Measurements from ENCODE around the gene UBE2L3. TPM values are rescaled to one million over a fixed set of nuclear protein-coding genes. Genes with fewer than 3 reads are reported as not detected.

Gene UBE2L3
- total and polyA plus RNA-seq, 2 donors, result 39.4 to 50.1 TPM

DNA sequence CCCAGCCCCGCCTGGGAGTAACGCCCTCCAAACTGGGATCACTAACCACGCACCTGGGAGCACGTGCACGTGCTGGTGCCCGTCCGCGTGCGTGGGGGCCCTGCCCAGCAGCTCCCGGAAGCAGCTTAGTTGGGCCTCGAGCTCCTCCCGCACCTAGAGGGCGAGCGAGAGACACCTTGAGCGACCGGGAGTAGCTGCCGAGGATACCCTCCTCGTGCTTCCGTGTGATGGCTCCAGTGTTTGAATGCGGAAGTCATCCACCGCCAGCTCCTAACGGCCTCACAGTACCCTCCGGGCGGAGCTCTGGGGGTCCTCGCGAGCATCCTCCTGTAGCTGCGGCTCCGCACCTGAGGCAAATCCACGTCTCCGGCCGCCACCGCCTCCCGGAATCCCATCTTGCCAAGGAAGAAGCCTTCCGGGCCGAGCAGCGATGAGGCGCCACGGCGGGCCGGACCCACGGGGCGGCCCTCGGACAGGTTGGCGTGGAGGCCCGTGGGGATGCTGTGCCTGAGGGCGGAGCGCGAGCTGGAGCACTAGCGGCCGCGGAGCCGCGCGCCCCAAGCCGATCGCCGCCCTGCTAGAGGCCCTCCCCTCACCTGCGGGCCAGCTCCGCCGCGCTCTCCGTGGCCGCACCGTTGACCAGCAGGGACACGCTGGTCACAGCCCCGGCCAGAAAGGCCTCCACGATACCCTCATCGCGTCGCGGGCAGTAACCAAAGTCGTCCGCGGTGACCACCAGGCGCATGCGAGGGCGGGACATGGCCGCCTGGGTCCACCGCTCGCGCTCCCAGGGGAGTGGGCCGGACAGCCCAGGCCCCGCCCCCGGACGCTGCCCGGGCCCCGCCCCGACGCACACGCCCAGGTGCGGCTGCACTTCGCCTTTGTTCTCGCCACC is 62.0 kb downstream of the UBE2L3 start, which contains the start of gene YDJC:
TSS of gene YDJC (minus strand) at position 768 of the 895 bp plus-strand sequence. CDS start at position 760, 8 bp downstream.
- WGBS, result under 1% methylated on average over 93 of the region's 93 CpGs
- Histone ChIP-seq H3K4me1 (ENCODE audit: control insufficient read depth in 2 of 2, insufficient read depth in 2 of 2, low read length in 2 of 2) (peaks cover 11 to 22% of the 10 kb centered on the region in 2 donors), H3K36me3 (ENCODE audit: control insufficient read depth in 2 of 2, insufficient read depth in 2 of 2, low read length in 1 of 2) (peaks cover 17 to 32% of the 10 kb centered on the region in 2 donors), H3K9me3 (ENCODE audit: control insufficient read depth in 2 of 2, insufficient read depth in 1 of 2, low read length in 1 of 2) (peaks cover 0 to 9% of the 10 kb centered on the region in 2 donors), H3K27ac (ENCODE audit: low read depth in 1 of 2, low read length in 1 of 2) (peak within 1 kb of the TSS; percentile 89 to 92), H3K4me3 (ENCODE audit: low read length in 2 of 2) (peak within 1 kb of the TSS; percentile 92 to 98), H3K27me3 (ENCODE audit: control insufficient read depth in 2 of 2, insufficient read depth in 1 of 2, low read length in 1 of 2) (no peaks in the 10 kb centered on the region)
- peak; percentile 83 to 97 (median 90) for DNase-seq (ENCODE audit: low read depth in 6 of 9, low spot score in 9 of 9)

DNA sequence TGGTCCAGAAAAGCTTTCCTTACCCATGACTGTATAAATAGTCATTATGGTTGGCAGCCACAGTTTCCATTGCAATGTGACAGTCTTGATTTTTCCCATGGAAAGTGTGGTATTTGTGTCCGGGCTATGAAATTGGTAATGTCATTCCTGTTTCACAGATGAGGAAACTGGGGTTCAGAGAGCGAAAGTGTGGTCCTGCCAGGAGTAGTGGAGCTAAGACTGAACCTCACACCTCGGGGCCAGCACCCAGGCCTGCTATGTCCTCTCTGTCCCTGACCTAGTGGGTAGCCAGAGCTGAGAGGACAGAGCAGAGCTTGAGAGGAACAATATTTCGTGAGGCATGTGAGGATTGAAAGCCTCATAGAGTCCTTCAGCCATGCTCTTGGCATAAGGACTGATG is 63.5 kb downstream of the UBE2L3 start:
- Histone ChIP-seq H3K36me3 (ENCODE audit: control insufficient read depth in 2 of 2, insufficient read depth in 2 of 2, low read length in 1 of 2) (peaks cover 11 to 23% of the 10 kb centered on the region in 2 donors), H3K9me3 (ENCODE audit: control insufficient read depth in 2 of 2, insufficient read depth in 1 of 2, low read length in 1 of 2) (peaks cover 0 to 9% of the 10 kb centered on the region in 2 donors), H3K4me3 (ENCODE audit: low read length in 2 of 2) (no peak overlapping the region), H3K4me1 (ENCODE audit: control insufficient read depth in 2 of 2, insufficient read depth in 2 of 2, low read length in 2 of 2) (peaks cover 11 to 22% of the 10 kb centered on the region in 2 donors), H3K27ac (ENCODE audit: low read depth in 1 of 2, low read length in 1 of 2) (no peak overlapping the region), H3K27me3 (ENCODE audit: control insufficient read depth in 2 of 2, insufficient read depth in 1 of 2, low read length in 1 of 2) (no peaks in the 10 kb centered on the region)
- DNase-seq (ENCODE audit: low read depth in 6 of 9, low spot score in 9 of 9), result no peak
- 97% methylated on average over 4 of the region's 4 CpGs for WGBS

DNA sequence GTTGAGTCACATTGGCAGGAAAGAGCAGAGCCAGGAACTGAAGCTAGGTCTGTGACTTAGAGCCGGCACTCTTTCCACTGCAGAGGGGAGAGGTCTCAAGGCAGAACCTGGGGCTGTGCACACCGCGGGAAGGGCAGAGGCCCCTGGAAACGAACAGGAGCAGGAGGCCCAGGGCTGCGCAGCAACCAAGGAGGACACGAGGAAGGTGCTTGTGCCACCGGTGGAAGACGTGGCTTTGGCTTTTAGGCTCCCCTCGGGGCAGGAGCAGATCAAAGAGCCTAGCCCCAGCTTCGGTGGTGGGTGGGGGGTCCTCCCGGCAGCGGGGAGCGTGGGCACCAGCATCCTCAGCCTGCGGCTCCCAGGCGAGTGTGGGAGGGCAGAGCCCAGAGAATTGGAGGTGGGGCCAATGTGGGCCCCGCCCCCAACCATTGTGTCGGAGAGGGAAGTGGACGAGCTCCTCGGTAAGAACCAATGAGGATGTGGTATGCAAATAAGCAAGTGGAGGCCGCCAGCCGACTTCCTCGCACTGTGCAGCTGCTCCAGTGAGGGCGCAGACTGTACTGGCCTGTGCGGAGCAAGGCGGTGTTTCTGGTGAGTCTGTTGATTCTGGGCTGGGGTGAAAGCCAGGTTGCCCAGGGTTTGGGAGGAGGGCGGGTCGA is 64.9 kb downstream of the UBE2L3 start, which contains the start of gene CCDC116:
TSS of gene CCDC116 (plus strand) at position 524 of the 659 bp plus-strand sequence. CDS start 422 bp downstream, outside the sequence.
- peak in 3 of 9 donors; percentile 60 to 77 (median 73) for DNase-seq (ENCODE audit: low read depth in 6 of 9, low spot score in 9 of 9)
- no peak within 1 kb of the TSS for H3K4me3 ChIP-seq (ENCODE audit: low read length in 2 of 2)
- WGBS, result 49% methylated on average over 27 of the region's 27 CpGs
- no peaks in the 10 kb centered on the region for H3K27me3 ChIP-seq (ENCODE audit: control insufficient read depth in 2 of 2, insufficient read depth in 1 of 2, low read length in 1 of 2)
- peaks cover 0 to 9% of the 10 kb centered on the region in 2 donors for H3K9me3 ChIP-seq (ENCODE audit: control insufficient read depth in 2 of 2, insufficient read depth in 1 of 2, low read length in 1 of 2)
- H3K4me1 ChIP-seq (ENCODE audit: control insufficient read depth in 2 of 2, insufficient read depth in 2 of 2, low read length in 2 of 2), result peaks cover 11 to 22% of the 10 kb centered on the region in 2 donors
- peaks cover 7 to 11% of the 10 kb centered on the region in 2 donors for H3K36me3 ChIP-seq (ENCODE audit: control insufficient read depth in 2 of 2, insufficient read depth in 2 of 2, low read length in 1 of 2)
- H3K27ac ChIP-seq (ENCODE audit: low read depth in 1 of 2, low read length in 1 of 2), result peak within 1 kb of the TSS; percentile 32 to 72

DNA sequence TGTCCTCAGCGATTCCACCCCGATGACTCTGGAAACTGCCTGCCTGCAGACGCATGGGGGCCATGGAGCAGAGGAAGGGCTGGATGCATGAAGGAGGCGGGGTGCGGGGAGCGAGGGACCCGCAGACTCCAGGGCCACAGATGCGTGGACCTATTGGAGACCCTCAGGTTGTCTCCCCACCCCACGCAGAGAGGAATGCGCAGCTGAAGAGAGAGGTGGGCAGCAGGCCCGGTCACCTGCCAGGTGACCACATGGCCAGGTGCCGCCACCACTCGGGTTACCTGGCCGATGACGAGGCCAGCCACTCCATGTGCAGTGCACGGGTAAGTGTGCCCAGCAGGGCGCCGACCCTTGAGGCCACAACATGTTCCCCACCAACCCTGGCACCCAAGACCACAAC is 65.4 kb downstream of the UBE2L3 start:
- Histone ChIP-seq H3K27me3 (ENCODE audit: control insufficient read depth in 2 of 2, insufficient read depth in 1 of 2, low read length in 1 of 2) (no peaks in the 10 kb centered on the region), H3K27ac (ENCODE audit: low read depth in 1 of 2, low read length in 1 of 2) (peak overlapping the region; percentile 3 to 72), H3K9me3 (ENCODE audit: control insufficient read depth in 2 of 2, insufficient read depth in 1 of 2, low read length in 1 of 2) (peaks cover 0 to 9% of the 10 kb centered on the region in 2 donors), H3K4me1 (ENCODE audit: control insufficient read depth in 2 of 2, insufficient read depth in 2 of 2, low read length in 2 of 2) (peaks cover 11 to 22% of the 10 kb centered on the region in 2 donors), H3K36me3 (ENCODE audit: control insufficient read depth in 2 of 2, insufficient read depth in 2 of 2, low read length in 1 of 2) (peaks cover 7% of the 10 kb centered on the region in 2 donors), H3K4me3 (ENCODE audit: low read length in 2 of 2) (no peak overlapping the region)
- 86% methylated on average over 18 of the region's 18 CpGs for WGBS
- no peak for DNase-seq (ENCODE audit: low read depth in 6 of 9, low spot score in 9 of 9)

DNA sequence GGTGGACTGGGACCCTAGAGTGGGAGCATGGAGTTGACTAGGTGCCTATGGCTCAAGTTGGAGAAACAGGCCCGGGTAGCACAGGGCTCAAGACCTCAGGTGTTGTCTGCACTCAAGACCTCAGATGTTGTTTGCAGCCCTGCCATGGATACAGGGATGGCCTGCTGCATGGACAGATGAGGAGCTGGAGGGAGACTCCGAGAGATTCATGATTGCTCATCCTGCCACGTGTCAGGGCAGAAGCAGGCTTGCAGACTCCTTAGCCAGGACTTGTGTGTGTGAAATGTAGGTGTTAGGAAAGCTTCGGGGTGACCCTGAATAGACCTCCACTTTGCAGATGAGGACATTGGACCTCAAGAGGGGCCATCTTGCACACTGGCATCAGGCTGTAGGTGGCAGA is 66.0 kb downstream of the UBE2L3 start:
- Histone ChIP-seq H3K4me3 (ENCODE audit: low read length in 2 of 2) (no peak overlapping the region), H3K36me3 (ENCODE audit: control insufficient read depth in 2 of 2, insufficient read depth in 2 of 2, low read length in 1 of 2) (peaks cover 1 to 2% of the 10 kb centered on the region in 2 donors)
- WGBS, result 98% methylated on average over 4 of the region's 4 CpGs

DNA sequence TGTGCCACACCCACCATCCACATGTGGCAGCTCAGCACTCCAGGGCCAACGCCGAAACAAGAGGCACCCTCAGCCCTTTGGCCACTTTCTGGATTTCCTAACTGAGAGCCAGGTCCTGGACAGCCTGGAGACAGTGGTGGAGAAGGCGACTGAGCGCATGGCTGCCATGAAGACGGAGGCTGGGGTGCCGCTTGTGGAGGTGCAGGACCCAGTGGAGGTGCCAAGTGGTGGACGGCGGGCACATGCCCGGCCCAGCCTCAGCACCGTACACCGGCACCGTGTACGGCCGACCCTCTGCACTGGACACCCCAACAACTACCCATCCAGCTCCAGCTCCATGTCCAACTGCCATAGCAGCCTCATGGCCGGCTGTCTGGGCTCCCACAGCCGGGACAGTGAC is 66.6 kb downstream of the UBE2L3 start:
- DNase-seq (ENCODE audit: low read depth in 6 of 9, low spot score in 9 of 9), result no peak
- 97% methylated on average over 16 of the region's 16 CpGs for WGBS

More for the DNA sequence above, 66.0 kb downstream of the UBE2L3 start:
- DNase-seq (ENCODE audit: low read depth in 6 of 9, low spot score in 9 of 9), result no peak
- Histone ChIP-seq H3K27me3 (ENCODE audit: control insufficient read depth in 2 of 2, insufficient read depth in 1 of 2, low read length in 1 of 2) (no peaks in the 10 kb centered on the region), H3K27ac (ENCODE audit: low read depth in 1 of 2, low read length in 1 of 2) (no peak overlapping the region), H3K9me3 (ENCODE audit: control insufficient read depth in 2 of 2, insufficient read depth in 1 of 2, low read length in 1 of 2) (peaks cover 0 to 9% of the 10 kb centered on the region in 2 donors), H3K4me1 (ENCODE audit: control insufficient read depth in 2 of 2, insufficient read depth in 2 of 2, low read length in 2 of 2) (peaks cover 10 to 17% of the 10 kb centered on the region in 2 donors)

DNA sequence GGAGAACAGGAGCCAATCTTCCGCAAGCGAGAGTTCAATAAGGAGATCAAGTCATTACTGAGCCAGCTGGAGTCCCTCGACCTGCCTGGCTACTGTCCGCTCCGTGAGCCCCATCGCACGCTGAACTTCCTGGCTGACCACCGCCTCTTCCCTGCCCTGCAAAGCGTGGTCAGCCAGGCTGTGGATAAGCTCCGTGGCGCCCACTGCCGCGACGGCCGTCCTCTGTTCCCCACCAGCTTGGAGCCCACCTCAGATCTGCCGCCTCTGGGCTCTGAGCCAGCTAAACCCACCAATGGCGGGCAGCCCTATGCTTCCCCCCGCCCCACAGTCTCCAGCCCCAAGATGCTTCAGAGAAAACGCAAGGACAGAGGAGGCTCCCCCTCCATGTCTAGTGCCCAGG is 67.3 kb downstream of the UBE2L3 start:
- DNase-seq (ENCODE audit: low read depth in 6 of 9, low spot score in 9 of 9), result no peak
- Histone ChIP-seq H3K9me3 (ENCODE audit: control insufficient read depth in 2 of 2, insufficient read depth in 1 of 2, low read length in 1 of 2) (peaks cover 0 to 9% of the 10 kb centered on the region in 2 donors), H3K27me3 (ENCODE audit: control insufficient read depth in 2 of 2, insufficient read depth in 1 of 2, low read length in 1 of 2) (no peaks in the 10 kb centered on the region), H3K27ac (ENCODE audit: low read depth in 1 of 2, low read length in 1 of 2) (no peak overlapping the region), H3K4me1 (ENCODE audit: control insufficient read depth in 2 of 2, insufficient read depth in 2 of 2, low read length in 2 of 2) (peaks cover 3 to 11% of the 10 kb centered on the region in 2 donors), H3K4me3 (ENCODE audit: low read length in 2 of 2) (no peak overlapping the region), H3K36me3 (ENCODE audit: control insufficient read depth in 2 of 2, insufficient read depth in 2 of 2, low read length in 1 of 2) (no peaks in the 10 kb centered on the region)
- WGBS, result 91% methylated on average over 19 of the region's 19 CpGs

More for the DNA sequence above, 66.6 kb downstream of the UBE2L3 start:
- H3K9me3 ChIP-seq (ENCODE audit: control insufficient read depth in 2 of 2, insufficient read depth in 1 of 2, low read length in 1 of 2), result peaks cover 0 to 9% of the 10 kb centered on the region in 2 donors
- no peaks in the 10 kb centered on the region for H3K27me3 ChIP-seq (ENCODE audit: control insufficient read depth in 2 of 2, insufficient read depth in 1 of 2, low read length in 1 of 2)
- H3K4me1 ChIP-seq (ENCODE audit: control insufficient read depth in 2 of 2, insufficient read depth in 2 of 2, low read length in 2 of 2), result peaks cover 4 to 12% of the 10 kb centered on the region in 2 donors
- no peak overlapping the region for H3K4me3 ChIP-seq (ENCODE audit: low read length in 2 of 2)
- no peaks in the 10 kb centered on the region for H3K36me3 ChIP-seq (ENCODE audit: control insufficient read depth in 2 of 2, insufficient read depth in 2 of 2, low read length in 1 of 2)
- no peak overlapping the region for H3K27ac ChIP-seq (ENCODE audit: low read depth in 1 of 2, low read length in 1 of 2)

DNA sequence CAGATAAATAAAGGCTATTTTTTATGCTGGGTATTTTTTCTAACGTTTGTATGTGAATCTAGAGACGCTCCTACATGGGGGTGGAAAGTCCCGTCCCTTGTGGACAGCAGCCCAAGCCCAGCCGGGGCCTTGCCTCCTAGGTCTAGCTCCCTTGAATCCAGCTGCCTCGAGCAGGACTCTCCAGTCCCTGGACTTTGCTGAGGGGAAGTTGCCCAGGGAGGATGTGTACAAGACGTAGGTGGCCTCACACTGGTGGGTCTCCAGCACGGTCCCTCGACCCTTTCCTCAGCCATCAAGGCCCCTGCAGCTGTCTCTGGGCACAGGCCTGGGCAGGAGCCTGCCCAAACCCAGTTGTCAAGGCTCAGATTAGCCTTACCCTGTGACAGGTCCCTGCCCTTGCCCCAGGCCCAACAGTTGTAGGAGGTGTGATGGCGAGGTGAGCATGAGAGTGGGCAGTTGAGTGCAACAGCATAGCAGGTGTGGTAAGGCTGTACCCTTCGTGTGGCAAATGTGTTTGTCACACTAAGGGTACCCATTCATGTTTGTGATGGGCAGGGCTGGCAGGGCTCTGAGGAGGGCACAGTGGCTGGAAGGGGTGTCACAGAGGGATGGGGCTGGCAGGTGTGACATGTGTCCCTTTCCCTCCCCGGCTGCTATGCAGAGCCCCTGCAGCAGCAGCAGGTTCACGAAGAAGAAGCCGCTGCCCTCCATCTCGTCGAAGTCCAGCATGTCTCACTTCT is 68.4 kb downstream of the UBE2L3 start:
- H3K4me1 ChIP-seq (ENCODE audit: control insufficient read depth in 2 of 2, insufficient read depth in 2 of 2, low read length in 2 of 2), result peaks cover 3 to 7% of the 10 kb centered on the region in 2 donors
- H3K36me3 ChIP-seq (ENCODE audit: control insufficient read depth in 2 of 2, insufficient read depth in 2 of 2, low read length in 1 of 2), result no peaks in the 10 kb centered on the region
- peaks cover 0 to 9% of the 10 kb centered on the region in 2 donors for H3K9me3 ChIP-seq (ENCODE audit: control insufficient read depth in 2 of 2, insufficient read depth in 1 of 2, low read length in 1 of 2)
- WGBS, result 94% methylated on average over 15 of the region's 15 CpGs
- DNase-seq (ENCODE audit: low read depth in 6 of 9, low spot score in 9 of 9), result no peak
- H3K27ac ChIP-seq (ENCODE audit: low read depth in 1 of 2, low read length in 1 of 2), result no peak overlapping the region
- peaks cover 3 to 4% of the 10 kb centered on the region in 2 donors for H3K27me3 ChIP-seq (ENCODE audit: control insufficient read depth in 2 of 2, insufficient read depth in 1 of 2, low read length in 1 of 2)
- no peak overlapping the region for H3K4me3 ChIP-seq (ENCODE audit: low read length in 2 of 2)

Measured in thymus (tissue), 11 donors.